SIG-M5 treated with dmso at 0.1 percent for 504 hours (cell line): Measurements from ENCODE around the gene ASB16.
"Not testable (repeated sequence)": the region's sequence is repeated elsewhere in the genome, so short reads cannot be mapped to it uniquely, and the experiment has no call there.

Experiments used
- DNase-seq: peaks from one replicate; lab custom pipeline; 2025; ENCODE audit not compliant: unreplicated experiment; lab: John Stamatoyannopoulos, UW

Gene ASB16, protein sequence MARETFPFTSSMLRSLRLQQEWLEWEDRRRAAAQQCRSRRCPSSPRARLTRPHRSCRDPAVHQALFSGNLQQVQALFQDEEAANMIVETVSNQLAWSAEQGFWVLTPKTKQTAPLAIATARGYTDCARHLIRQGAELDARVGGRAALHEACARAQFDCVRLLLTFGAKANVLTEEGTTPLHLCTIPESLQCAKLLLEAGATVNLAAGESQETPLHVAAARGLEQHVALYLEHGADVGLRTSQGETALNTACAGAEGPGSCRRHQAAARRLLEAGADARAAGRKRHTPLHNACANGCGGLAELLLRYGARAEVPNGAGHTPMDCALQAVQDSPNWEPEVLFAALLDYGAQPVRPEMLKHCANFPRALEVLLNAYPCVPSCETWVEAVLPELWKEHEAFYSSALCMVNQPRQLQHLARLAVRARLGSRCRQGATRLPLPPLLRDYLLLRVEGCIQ

DNA sequence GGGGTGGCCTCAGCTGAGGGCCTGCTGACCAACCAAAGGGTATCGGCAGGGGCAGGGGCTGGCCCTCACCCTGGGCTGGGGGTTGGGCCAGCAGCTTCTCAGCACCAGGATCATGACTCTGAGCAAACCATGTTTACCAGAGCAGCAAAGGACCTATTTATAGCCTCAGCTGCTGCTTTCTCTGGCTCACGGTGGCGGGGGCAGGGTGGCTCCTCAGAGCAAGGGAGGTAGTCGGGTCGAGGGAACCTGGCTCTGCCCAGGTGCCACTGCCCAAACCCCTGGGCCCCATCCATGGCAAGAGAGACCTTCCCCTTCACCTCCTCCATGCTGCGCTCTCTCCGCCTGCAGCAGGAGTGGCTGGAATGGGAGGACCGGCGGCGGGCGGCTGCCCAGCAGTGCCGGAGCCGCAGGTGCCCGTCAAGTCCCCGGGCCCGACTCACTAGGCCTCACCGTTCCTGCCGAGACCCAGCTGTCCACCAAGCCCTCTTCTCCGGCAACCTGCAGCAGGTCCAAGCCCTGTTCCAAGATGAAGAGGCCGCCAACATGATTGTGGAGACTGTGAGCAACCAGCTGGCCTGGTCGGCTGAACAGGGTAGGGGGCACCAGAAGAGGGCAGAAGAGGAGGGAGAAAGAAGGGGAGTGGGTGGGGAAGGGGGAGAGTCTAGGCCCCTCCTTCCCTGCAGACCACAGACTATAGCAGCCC is at the start of gene ASB16:
ASB16 (plus strand) TSS at position 206 of the 703 bp plus-strand sequence; CDS start at position 292, 86 bp downstream.
- no peak for DNase-seq

DNA sequence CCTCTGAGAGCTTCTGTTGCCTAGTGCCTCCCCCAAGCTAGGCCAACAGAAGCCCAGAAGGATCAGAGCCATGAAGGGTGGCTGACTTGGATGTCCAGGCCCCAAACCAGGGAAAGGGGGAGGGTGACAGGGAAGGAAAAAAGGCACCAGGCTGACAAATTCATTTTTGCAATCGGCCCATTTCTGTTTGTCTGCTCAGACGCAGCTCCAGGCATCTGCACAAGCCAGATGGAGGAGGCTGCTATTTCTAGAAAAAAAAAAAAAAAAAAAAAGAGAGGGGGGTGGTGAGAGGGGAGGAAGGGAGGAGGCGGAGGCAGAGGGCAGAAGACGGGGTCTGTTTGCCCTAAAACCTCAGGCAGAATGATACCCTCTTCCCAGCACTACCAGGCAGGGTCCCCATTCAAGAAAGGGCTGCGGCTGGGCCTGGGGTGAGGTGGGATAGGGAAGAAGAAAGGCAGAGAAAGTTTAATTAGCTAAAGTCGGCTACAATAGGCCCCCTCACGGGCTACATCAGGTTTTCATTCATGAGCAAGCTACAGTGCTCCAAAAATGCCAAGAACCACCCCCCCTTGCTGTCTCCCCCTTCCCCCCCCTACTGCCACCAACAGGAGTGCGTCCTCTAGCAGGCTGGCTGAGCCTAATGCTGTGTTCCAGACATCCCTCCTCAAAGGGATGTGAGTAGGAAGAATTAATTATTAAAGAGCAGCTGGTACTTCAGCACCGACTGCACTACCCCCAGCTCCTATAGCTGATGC is 49.5 kb upstream of the ASB16 start:
- DNase-seq, result no peak

DNA sequence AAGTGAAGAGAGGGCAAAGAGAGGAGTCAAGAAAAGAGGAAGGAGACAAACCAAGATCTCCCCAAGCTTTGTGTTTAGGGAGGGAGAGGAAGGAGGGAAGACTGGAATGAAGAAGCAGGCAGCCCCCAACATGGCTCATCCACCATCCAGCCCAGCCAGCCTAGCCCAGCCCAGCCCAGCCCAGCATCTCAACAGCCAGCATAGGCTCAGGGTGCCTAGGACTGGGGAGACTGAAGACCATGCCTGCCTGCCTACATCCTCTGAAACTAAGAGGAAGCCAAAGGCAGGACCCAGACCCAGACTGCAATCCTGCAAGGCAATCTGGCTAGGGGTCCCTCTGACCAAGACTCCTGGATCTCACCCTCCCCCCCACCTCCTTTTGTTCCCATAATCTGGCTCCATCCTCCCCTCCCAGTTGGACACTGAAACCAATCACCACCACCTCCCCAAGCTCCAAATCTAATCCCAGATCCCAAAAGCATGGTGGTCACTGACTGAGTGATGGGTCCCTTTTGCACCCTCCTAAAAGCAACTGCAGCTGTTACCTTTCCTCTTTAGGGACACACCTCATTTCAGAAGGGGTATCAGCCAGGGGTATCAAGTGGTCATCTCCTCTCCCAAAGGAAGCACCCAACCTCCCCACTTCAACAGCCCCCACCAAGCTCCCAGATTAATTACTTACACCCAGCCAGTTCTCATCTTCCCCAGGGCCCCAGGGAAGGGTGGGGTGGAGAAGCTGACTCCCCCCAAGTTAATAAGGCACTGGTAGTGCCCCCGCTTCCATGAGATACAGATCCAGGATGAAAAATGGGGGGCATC is 48.3 kb upstream of the ASB16 start:
- DNase-seq, result peak; percentile 31

DNA sequence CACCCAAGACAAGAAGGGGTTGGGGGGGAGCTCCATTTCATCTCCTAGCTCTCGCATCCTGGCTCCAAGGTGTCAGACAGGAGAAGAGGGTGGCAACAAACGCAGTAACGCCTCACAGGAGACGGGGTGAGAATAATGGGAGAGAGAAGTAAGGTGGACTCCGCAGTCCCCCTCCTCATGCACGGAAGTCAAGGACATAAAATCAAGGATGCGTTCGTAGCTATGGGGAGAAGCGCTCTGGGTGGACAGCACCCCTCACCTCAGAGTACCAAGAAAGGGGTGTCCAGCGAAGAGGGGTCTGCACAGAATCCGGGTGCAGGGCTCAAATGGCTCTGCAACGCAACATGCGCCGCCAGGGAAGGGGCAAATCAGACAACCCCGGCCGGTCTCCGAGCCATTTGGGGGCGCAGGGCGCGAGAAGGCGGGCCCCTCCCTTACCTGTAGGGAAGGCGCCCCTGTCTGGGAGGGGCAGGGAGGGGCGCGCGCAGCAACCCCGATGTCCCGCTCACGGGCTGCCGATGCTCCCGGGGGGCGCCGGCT is 47.6 kb upstream of the ASB16 start:
- DNase-seq, result no peak

DNA sequence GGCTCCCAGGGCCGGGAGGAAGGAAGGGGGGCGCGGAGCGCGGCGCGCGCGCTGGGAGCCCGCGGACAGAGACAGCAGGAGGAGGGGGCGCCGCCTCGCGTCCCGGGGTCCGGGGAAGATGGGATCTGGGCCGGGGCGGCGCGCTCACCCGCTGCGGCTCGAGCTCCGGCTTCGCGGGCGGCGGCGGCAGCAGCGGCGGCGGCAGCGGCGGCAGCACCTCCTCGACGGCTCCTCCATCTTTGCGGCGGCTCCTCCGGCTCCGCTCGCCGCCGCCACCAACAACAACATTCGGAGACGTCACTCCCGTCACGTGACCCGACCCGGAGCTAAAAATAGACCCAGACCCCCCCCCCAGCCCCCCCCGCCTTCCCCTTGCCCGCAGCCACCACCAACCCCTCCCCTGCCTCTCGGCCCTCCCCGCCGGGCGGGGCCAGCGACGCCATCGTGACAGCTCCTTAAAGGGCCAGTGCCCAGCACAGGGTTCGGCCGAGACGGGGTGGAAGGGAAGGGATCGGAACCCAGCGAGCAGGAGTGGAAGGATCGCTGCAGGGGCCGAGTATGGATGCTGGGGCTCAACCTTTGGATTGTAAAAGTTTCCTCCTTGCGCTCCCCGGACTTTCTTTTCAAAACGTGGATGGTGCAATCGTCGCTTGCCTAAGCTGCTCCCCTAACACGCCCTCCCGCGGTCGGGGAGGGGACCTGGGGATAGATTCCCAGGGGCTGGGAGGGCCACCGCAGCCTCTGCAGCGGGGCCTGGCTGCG is 47.0 kb upstream of the ASB16 start, which contains the start of gene HDAC5:
HDAC5 (minus strand) TSS at position 286 of the 762 bp plus-strand sequence. CDS start 6,126 bp downstream, outside the sequence.
- peak; percentile 95 for DNase-seq

DNA sequence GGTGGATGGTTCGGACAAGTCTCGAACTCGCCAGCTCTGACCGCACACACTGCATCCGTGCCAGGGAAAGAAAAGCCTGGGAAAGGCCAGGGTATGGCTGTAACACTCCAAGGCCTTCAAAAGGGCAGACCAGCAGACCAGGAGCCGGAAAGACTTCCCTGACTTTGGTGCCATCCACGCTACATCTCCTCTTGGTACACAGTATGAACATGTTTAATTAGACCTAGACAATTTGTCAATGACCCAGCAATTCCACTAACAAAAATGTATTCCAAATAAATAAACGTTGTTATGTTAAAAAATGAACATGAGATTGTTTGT is 46.4 kb upstream of the ASB16 start:
- DNase-seq, result no peak

DNA sequence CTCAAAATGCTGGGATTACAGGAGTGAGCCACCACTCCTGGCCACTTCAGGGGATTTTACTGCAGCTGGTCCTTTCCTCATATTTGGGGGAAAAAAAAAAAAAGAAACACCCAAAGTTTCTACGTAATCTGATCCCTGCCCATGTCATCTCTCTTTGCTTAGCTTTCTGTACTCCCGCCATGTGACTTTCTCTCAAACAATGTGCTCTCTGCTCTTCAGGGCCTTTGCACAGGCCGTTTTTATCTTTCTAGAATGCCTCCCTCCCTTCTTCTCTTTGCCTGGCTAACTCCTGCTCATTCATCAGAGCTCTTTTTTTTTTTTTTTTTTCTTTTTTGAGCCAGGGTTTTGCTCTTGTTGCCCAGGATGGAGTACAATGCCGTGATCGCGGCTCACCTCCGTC is 42.1 kb upstream of the ASB16 start:
- no peak for DNase-seq

DNA sequence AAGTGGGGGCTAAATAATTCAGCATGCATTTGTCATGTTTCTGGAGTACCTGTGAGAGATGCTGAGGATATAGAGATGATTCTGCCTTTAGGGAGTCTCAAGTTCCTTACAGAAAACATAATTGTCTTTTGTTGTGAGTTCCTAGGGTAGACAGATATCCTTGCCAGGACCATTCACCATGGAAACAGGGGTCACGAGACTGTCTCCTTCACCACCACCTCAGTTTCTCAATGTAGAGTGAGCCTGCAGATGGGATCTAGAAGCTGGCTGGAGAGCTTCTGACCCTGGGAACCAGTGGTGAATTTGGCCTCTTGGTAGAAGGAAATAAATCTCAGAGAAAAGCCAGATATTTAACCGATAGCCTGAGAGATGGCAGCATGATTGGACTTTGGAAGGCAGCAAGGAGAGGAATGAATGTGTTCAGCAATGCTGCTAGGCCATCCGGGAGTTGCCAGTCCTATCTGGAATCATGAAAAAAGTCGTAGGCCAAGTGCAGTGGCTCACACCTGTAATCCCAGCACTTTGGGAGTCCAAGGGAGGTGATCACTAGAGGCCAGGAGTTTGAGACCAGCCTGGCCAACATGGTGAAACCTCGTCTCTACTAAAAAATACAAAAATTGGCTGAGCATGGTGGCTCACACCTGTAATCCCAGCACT is 39.7 kb upstream of the ASB16 start:
- DNase-seq, result no peak

DNA sequence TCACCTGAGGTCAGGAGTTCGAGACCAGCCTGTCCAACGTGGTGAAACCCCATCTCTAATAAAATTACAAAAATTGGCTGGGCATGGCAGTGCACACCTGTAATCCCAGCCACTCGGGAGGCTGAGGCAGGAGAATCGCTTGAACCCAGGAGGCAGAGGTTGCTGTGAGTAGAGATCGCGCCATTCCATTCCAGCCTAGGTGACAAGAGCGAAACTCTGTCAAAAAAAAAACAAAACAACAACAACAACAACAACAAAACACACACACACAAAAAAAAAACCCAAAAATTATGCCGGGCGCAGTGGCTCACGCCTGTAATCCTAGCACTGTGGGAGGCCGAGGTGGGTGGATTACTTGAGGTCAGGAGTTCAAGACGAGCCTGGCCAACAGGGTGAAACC is 39.1 kb upstream of the ASB16 start:
- DNase-seq, result not testable (repeated sequence)

DNA sequence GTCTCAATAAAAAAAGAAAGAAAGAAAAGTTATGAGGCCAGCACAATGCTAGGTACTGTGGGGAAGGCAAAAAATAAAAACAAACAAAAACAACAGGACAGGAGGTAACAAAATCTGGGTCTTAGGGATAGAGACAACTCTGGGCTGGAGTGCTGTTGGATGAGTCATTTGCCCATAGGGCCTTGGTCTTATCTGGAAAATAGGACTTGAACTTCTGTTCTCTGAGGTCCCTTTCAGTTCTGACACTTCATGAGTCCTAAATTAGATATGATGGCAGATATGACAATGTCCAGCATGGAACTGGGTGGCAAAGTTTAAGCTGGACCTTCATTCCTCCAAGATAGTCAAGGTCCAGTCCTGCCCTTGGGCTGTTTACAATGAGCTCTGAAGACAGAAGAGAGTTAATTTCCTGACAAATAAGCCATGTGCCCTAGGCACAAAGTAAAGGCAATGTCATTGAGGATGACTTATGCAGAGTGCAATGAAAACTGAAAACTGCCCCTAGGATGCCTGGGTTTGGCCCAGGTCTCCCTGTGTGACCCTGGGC is 38.2 kb upstream of the ASB16 start:
- no peak for DNase-seq

DNA sequence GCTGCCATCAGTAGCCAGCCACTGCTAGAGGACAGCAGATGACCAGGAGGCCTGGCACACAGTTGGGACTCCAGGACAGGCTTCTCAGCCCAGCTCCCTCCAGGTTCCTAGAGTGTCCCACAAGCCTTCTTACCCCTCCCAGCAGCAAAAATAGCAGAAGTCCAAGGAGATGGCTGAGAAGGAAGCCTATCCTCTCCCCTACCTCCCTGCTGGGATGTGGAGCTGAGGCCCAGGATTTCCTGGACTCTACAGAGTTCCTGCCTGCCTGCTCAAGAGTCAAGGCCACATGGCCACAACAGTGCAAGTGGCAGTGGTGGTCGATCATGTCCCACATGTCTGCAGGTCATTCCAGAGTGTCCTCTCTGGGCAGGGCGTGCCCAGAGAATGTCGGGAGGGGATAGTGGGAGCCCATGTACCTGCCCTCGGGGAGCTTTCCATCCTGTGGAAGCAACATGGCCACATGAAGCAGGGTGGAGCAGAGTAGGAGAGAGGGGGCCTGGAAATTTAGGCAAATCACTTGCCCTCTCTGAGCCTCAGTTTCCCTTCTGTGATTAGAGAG is 36.5 kb upstream of the ASB16 start:
- no peak for DNase-seq

DNA sequence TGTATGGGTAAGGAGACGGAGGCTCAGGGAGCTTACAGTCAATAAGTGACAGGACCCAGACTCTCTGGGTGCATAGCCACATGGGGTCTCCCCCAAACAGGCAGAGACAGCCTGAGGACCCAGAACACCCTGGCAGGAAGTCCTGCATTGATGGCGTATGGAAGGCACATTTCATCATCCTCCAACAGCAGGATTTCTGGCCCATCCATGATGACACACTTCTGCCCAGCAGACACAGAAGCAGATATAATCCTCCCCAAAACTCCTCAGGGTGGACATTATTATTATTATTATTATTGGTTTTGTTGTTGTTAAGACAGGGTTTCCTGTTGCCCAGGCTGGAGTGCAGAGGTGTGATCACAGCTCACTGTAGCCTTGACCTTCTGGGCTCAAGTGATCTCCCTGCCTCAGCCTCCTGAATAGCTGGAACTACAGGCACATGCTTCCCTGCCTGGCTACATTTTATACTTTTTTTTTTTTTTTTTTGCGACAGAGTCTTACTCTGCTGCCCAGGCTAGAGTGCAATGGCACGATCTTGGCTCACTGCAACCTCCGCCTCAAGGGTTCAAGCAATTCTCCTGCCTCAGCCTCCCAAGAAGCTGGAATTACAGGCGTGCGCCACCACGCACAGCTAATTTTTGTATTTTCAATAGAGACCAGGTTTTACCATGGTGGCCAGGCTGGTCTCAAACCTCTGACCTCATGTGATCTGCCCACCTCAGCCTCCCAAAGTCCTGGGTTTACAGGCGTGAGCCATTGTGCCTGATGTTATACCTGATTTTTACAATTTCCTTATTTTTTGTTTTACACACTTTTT is 35.5 kb upstream of the ASB16 start:
- no peak for DNase-seq

DNA sequence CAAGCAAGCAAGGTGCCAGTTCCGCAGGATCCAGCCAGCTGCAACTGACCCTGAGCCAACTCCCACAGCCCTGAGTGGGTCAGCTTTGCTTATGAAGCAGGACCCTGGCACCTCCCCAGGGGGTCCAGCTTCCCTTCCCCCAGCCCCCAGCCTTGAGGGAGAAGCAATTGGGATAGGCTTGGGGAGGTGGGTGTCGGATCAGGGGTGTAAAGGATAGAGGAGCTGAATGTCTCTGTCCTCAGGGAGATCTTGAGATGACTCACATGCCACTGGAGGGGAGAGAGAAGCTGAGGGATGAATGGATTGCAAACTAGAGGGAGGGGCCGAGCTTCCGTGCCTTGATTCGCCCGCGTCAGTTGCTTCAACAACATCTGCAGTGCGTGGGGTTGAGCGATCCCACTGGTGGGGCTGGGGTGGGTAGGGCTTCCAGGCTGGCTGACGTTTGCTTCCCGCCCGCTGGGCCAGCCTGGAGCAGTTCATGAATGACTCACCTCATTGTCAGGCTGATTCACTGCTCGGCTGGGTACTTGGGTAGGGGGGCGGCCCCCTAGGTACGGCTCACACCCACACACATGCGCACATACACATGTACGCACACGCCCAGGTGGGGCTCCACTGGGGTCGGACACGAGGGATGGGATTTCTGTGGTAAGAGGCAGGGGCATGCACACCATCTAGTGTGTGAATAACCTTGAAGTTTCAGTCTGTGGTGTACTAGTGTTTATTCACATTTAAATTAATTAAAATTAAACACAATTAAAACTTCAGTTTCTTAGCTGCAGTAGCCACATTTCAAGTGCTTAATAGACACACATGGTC is 32.4 kb upstream of the ASB16 start:
- peak; percentile 90 for DNase-seq

DNA sequence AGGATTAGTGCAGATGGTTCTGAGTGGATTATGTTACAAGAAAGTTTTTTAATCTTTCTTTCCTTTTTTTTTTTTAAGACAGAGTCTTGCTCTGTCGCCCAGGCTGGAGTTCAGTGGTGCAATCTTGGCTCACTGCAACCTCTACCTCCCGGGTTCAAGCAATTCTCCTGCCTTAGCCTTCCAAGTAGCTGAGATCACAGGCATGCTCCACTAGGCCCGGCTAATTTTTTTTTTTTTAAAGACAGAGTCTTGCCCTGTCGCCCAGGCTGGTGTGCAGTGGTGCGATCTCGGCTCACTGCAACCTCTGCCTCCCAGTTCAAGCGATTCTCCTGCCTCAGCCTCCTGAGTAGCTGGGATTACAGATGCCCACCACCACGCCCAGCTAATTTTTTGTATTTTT is 26.6 kb upstream of the ASB16 start:
- DNase-seq, result not testable (repeated sequence)

DNA sequence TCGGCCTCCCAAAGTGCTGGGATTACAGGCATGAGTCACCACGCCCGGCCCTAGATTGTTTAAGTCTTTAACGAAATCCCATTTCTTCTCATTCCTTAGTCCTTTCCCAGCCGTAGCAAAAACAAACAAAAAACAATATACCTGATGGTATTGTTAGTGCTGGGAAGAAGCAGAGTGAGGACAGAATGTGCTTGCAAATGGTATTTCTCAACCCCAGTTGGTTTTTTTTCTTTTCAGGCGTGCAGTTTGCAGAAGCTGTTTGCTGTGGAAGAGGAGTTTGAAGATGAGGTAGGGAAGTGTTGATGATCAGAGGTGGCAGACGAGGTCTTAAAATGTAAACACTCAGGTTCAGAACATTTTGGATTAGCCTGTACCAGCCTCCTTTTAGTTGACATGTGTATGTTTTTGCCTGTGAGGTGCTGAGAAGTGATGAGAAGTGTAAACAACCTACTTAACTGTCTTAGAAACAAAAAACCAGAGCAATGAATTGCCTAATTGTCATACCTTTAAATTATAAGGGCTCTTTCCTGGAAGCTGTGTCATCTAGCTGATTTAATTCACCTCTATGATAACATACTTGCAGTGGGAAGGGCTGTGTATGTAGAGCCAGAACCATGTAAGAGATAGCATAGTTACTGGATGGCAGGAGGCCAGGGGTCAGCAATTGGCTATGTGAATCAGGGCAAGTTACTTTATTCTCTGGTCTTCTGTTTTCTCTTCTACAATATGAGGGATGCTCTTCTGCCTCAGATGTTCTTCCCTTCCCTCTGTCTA is 25.4 kb upstream of the ASB16 start:
- no peak for DNase-seq
